ENCODE results near the gene UMAD1.

The UMAD1 gene

DNA sequence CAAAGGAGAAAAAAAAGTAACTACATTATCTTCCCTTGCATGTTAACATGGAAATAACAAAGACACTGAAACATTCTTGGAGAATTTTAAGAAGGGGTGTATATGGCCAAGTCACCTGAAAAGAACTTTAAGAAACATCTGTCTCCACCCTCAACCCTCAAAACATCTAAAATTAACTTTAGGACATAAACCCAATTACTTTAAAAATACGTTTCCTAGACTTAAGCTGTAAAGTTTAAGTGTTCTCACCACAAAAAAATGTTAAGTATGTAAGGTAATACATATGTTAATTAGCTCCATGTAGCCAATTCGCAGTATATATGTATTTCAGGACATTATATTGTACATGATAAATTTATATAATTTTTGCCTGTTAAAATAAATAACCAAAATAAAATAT, 257.0 kb downstream of the UMAD1 start:
- no peak for DNase-seq

DNA sequence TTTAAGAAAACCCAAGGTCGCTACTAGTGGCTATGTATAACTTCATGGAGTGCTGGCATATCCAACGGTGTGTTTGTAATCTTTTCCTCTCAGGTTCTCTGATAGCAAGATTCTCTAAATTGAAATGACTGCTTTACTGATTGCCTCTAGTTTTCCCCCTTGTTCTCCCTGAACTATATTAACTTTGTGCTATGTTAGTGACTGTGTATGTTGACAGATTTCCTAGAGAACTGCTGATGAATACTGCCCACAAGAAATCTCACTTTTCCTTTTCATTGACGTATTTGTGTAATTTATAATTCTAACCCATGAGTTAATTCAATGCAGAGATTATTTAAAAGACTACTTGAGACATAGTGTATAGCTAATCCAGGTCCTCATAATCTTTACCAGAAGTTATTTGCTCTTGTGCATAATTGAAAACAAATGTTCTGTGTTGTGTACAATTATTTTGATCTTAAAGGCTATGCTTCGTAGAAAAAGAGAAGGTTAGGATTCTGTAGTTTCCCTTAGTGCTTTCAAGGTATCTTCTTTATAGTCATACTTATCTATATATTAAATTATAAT, 257.5 kb downstream of the UMAD1 start:
- DNase-seq = no peak

DNA sequence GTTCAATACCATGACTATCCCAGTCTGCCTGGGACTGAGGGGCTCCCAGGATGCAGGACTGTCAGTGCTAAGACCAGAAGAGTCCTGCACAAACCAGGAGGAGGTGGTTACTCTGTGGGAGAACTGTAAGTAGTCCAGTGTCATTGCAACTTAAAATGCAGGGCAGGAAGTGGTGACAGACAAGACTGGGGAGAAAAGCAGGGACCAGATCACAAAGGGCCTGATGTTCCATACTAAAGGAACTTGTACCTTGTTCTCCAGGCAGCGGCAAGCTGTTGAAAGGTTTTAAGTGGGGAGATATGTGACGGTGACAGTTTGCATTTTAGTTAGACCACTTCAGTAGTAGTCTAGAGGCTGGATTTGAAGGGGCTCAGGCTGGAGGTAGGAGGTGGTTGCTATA, 262.3 kb downstream of the UMAD1 start:
- no peak for DNase-seq

DNA sequence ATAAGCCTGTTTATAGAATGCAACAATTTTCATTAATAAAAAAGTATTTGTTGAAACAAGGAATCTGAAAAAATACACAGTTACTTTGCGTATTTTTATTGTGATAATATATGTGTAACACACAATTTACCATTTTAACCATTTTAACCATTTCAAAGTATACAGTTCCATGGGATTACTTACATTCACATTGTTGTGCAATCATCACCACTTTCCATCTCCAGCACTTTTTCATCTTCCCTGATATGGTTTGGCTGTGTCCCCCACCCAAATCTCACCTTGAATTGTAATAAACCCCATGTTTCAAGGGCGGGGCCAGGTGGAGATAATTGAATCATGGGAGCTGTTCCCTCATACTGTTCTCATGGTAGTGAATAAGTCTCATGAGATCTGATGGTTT, 266.8 kb downstream of the UMAD1 start:
- no peak for DNase-seq

DNA sequence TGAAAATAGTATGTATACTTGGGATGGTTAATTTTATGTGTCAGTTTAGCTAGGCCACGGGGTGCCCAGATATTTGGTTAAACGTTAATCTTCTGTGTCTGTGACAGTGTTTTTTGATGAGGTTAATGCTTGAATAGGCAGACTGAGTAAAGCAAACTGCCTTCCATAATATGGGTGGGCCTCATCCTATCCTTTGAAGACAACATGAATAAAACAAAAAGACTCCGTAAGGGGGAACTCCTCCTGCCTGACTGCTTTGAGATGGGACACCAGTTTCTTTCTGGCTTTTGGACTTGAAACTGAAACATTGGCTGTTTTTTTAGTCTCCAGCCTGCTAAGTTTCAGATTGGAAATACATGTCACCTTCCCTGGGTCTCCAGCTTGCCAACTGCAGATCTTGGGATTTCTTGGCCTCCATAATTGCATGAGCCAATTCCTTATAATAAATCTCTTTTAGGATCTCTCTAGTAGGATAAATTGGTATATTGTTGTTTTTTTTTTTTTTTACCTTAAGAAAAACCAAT, 268.1 kb downstream of the UMAD1 start:
- DNase-seq = no peak

DNA sequence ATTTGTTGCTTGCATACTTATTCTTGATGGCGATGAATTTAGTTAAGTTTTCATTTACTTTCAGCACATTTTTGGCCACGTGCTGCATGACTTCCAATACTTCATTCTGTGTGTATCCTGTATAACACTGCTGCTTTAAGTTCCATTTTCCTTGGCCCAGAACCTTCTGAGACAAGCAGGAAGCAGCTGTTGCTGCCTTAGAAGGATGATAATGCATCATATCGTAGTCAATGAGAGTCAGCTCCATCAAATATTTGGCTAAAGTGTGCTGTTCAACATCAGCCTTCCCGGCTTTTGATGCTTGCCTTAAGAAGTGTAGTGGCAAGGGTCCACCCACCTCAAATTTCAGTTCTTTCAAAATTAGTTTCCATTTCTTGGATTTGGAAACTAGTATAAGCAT, 268.8 kb downstream of the UMAD1 start:
- no peak for DNase-seq

DNA sequence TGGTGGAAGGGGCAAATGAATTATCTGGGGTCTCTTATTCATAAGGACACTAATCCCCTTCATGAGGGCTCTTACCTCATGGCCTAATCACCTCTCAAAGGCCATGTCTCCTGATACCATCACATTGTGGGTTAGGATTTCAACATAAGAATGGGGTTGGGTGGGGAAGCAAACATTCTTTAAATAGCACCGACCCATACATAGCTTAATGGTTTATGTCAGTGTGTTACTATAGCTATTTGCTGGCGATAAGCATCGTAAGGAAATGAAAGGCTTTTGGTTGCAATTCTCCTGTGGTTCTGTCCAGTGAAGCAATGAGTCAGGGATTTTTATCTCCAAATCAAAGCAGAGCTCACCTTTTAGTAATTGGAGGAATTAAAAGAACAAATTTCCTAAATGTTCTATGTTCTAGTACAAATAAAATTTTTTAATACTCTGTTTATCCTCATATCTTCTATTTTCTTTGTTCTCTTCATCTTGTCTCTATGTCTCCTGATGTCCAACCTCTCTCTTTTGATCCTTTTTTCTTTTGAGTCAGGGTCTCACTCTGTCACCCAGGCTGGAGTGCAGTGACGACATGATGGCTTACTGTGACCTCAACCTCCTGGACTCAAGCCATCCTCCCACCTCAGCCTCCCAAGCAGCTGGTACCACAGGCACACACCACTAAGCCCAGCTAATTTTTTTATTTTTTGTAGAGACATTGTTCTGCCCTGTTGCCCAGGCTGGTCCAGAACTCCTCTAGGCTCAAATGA, 271.0 kb downstream of the UMAD1 start:
- no peak for DNase-seq

DNA sequence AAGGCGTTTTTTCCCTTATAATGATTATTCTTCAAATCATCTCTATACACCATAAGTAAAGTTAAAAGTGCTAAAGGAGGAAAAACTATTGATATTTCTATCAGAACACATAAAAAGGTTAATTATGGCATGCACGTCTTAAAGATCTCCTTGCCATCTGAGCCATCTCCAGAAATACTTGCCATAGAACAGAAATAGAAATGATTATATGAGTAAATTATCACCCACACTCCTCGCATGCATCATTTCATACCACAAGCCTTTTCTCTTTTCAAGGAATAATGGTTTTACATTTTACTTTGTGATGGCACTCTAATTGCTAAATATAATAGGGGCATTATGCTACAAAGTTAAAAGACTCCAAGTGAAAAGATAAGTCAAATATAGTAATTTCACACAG, 272.4 kb downstream of the UMAD1 start:
- DNase-seq = no peak

DNA sequence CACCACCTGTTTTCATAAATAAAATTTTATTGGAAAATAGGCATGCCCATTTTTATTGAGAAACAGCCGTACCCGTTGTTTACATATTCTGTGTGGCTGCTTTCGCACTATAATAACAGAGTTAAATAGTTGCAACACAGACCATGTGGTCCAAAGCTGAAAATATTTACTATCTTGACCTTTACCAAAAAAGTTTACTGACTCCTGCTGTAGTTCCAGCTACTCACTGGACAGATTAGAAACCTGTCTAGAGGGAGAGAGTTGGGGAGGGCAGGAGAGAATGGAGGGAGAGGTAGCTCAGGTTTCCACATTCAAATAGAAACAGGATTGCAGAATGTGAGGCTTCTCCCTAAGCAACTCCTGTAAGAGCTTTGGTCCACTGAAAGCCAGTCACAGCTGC, 273.0 kb downstream of the UMAD1 start:
- DNase-seq = no peak

DNA sequence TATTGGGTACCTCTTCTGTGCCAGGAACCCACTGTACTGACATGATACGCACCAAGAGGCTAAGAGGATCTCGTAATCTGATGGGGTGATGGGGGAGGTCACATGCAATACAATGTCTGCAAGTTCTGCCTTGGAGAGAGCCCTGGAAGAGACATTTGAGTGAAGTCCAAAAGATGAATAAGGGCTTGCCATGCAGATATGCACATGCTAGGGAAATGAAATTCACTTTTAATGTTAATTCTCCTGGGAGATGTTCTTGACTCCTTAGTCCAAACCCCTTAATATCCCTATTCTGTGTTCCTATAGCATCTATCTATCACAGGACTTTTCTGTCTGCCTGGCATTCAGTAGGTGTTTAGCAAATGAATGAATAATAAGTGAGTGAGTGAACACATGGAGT, 274.0 kb downstream of the UMAD1 start:
- DNase-seq = no peak

DNA sequence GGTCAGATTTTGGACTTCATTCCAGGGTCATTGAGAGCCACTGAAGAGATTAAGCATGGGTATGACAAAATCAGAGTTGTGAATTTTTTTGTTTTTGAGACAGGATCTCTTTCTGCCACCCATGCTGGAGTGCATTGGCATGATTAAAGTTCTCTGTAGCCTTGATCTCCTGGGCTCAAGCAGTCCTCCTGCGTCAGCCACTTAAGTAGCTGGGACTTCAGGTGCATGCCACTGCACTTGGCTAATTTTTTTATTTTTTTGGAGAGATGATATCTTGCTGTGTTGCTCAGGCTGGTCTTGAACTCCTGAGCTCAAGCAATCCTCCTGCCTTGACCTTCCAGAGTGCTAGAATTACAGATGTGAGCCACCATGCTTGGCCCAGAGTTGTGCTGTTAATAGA, 275.5 kb downstream of the UMAD1 start:
- DNase-seq = no peak

DNA sequence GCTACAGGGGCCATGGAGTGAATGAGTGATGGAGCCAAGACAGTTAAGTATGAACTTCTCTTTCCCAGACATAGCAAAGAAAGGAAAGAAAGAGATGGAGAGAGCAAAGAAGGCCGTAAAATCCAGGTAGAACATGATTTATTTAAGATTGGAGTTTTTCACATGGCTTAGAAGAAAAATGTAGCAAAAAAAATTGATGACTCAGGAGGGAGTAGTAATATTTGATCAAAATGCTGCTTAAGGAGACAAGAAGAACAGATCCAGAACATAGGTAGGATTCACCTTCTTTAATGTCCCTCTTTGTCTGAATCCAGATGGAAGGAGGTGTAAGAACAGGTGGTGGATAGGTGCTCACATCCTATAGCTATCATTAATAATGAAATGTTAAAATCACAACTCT, 277.0 kb downstream of the UMAD1 start:
- no peak for DNase-seq

DNA sequence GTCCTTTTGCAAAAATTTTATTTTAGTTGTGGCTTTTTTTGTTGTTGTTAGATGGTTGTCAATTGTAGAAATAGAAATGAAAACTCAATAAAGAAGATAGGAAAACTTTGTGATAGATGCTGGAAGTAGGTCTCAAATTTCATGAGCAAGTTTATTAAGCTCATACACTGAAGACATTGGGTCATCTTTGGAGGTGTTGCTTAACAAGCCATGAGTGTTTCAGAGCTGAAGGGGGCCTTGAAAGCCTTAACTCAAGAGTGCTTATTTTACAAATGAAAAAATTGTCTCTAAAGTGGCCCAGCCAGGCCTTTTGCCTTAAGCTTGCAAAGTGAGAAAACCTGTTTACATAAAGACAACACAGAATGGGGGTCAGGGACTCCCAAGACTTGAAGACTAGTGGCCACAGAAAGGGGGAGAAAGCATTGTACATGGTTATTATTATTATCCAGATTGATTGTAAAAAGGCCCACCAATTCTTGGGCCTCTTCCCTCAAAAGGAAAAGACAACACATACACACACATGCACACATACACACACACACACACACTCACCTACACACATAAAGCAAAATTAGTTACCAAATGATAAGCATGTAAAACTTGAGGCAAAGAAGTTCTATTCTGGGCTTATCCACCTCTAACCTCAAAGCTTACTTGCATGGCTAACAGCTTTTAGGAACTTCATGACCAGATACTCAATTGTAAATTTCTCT, 278.3 kb downstream of the UMAD1 start:
- no peak for DNase-seq

DNA sequence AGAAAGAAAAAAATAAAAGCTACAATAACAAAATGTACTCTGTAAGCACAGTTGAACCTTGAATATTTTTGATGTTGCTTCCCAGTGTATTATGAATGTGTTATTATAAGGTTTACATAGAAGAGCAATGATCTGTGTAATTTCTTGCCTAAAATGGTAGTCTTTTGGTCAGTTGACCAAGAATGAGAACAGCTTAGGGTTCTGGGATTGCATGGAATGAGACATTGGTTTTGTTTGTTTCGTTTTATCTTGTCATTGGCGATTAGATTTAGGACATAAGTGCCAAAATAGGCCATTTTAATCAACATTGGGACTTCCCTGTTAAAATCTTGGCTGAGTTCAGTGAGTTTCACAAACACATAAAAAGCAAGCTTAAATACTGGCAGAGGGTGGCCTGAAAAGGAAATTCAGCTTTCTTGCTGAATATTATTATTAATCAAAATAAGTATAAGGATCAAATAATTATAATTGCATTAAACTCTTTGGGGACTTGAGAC, 278.9 kb downstream of the UMAD1 start:
- no peak for DNase-seq

DNA sequence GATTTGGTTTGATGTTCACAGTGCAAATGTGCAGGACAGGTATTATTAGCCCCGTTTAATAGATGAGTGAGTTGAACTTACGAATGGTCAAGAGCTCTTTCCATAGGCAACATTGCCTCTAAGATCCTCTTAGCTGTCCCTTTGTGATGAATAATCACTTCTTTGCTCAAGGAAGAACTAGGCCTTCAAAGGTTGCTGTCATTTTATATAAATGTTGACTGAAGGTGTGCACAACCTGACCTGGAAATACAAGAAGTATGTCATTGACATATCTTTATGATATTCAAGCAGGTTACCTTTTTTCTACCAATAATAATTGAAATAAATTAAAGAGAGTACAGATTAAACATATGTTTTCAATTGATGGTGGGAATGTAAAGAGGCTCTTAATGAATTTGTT, 279.5 kb downstream of the UMAD1 start:
- no peak for DNase-seq

DNA sequence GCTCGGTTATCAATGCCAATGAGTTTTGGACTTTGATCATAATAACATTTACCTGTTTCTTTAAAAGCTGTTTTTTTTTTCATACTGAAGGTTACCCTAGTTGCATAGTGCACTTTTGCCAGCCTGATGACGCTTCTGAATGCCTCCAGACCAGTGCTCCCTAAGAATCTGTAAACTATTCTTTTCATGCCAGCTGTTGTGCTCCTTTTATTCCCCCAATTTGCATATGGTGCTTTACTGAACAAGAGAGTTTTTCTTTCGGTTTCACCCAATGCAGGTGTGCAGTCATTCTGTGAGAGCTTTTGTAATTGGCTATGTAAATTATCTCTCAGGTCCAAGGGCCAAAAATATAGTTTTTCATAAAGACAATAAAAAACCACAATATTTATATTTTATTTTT, 279.9 kb downstream of the UMAD1 start:
- no peak for DNase-seq

DNA sequence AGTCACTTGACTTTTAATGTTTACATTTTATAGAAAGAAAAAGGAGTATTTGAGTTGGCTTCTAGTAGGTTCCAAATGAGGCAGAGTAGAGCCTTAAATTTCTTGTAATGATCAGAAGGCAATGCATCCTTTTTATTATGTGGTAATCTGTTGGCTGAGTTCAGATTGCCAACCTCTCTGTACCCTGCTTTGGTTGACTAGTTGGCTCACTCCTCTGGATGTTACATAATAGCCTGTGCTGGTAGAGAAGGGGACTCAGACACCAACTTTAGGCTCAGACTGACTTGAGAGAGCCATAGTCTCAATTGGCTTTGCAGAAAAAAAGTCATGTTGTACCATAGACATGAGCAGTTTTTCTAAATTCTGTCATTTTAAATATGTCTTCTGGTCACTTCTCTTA, 281.3 kb downstream of the UMAD1 start:
- no peak for DNase-seq

DNA sequence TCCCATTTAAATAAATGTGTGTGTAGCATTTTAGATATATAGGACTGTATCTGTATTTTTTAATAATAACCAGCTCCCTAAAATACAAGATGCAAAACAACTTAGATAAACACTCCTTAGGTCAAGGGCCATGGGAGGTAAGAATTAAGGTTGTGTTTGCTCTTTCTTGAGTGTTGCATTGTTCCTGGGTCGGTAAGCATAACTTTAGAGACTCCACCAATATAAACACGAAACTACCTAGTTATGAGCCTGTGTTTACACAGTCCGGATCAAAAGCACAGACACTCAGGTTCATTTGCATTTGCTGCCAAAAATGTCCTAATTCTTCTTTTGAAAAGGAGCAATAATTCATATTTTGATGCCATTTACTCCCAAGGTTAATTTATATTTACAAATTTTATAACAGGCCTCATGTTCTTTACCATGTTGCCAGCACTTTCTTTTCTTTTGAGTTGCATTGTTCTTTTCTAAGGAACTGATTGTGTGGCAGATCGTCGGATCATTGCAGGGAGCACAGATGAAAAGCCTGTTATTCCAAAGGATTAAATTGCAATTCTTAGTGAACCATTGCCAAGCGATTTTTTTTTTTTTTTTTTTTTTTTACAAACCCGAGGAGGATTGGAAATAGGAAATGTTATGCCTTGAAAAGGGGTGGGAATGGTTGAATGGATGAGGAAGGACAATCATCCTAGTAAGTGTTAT, 282.3 kb downstream of the UMAD1 start:
- no peak for DNase-seq

DNA sequence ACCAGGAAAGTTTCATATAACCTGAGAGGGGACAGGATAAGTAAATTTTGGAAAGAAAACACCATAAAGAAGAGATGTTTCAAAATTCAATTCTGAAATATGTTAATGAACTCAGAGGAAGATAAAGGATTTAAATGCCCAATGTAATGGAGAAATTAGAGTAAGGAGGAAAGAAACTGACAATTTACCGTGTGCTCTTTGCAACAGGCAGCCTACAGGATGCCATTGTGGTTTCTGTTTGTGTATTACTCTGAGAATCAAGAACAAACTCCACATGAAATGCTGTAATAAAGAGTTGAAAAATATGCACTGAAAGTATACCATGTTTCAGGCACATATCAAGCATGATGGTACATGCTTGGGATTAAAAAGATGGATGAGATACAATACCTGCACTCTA, 283.3 kb downstream of the UMAD1 start:
- no peak for DNase-seq

DNA sequence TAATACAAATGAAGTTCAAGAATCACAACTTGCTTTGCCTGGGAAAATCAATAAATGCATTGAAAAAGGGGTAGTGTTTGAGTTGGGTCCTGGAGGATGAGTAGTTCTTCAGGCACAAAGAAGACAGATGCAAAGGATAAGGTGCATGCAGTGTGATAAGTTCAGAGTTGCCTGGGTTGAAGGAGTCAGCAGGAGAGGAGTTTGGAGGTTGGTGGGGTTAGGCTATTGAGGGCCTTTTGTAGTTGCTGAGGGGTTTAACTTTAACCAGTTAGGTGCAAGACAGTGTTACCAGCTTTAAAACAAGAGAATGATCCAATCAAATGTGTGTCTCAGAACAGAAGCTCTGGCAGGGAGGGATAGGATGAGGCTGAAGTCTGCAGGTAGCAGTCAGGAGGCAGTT, 283.8 kb downstream of the UMAD1 start:
- no peak for DNase-seq
